ENCODE measurements around the gene ZNF654.
"Not testable (repeated sequence)": the region's sequence is repeated elsewhere in the genome, so short reads cannot be mapped to it uniquely, and the experiment has no call there.

The ZNF654 gene

DNA sequence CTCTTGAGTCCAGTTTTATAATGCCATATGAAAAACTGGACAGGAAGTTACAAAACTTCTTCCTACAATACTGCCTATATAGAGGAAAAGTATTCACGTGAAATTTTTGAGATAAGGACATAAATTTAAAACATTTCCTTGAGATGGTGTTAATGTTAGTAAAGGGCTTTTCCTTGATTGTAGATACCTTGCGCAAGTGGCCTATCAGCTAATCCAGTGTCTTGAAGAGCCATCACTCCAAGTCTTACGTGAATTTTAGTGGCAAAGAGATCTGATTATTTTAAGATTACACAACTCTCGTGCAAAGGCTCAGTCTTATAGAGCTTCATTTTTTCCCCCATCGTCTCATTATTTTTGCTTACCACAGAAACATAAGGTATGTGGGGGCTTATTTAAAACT lies 109.1 kb downstream of the ZNF654 start:
- Histone ChIP-seq H3K27ac (no peak overlapping the region), H3K4me3 (ENCODE audit: low read depth, low read length) (no peak overlapping the region), H3K27me3 (ENCODE audit: insufficient read depth, low read depth, severe bottlenecking) (no peaks in the 10 kb centered on the region), H3K36me3 (no peaks in the 10 kb centered on the region), H3K9me3 (ENCODE audit: severe bottlenecking) (no peaks in the 10 kb centered on the region)
- no peak for DNase-seq
- TF ChIP-seq, protein P1, sequence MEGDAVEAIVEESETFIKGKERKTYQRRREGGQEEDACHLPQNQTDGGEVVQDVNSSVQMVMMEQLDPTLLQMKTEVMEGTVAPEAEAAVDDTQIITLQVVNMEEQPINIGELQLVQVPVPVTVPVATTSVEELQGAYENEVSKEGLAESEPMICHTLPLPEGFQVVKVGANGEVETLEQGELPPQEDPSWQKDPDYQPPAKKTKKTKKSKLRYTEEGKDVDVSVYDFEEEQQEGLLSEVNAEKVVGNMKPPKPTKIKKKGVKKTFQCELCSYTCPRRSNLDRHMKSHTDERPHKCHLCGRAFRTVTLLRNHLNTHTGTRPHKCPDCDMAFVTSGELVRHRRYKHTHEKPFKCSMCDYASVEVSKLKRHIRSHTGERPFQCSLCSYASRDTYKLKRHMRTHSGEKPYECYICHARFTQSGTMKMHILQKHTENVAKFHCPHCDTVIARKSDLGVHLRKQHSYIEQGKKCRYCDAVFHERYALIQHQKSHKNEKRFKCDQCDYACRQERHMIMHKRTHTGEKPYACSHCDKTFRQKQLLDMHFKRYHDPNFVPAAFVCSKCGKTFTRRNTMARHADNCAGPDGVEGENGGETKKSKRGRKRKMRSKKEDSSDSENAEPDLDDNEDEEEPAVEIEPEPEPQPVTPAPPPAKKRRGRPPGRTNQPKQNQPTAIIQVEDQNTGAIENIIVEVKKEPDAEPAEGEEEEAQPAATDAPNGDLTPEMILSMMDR (IDR thresholded peaks at IDR 0.05; ENCODE audit: low read depth, low read length) = no peak

DNA sequence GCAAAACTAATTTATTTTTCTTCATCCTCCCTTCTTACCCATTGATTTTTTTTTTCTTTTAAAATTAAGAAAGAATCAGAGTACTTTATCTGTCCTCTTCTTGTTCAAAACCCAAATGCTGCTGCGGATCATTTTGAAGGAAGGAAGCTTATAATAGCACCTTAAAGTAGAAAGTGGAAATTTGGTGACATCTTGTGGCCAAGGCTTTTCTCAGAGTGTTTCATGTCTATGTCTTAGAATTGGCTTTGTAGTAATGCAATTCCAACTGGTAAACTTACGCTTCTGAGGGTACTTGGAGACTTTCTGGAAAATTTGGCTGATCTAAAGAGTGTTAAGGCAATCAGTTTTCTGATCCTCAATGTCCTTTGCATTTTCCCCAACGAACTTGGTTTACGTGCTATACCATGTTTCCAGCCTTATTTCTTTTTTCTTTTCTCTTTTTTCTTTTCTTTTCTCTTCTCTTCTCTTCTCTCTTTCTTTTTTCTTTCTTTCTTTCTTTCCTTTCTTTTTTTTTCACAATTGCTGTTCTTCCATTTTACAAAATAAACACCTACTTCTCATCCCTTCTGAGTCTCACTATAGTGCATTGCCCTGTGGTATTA lies 121.4 kb downstream of the ZNF654 start:
- TF ChIP-seq, protein P1 (IDR thresholded peaks at IDR 0.05; ENCODE audit: low read depth, low read length) = peak; percentile 18; the same call in 1 of the 2 replicates

DNA sequence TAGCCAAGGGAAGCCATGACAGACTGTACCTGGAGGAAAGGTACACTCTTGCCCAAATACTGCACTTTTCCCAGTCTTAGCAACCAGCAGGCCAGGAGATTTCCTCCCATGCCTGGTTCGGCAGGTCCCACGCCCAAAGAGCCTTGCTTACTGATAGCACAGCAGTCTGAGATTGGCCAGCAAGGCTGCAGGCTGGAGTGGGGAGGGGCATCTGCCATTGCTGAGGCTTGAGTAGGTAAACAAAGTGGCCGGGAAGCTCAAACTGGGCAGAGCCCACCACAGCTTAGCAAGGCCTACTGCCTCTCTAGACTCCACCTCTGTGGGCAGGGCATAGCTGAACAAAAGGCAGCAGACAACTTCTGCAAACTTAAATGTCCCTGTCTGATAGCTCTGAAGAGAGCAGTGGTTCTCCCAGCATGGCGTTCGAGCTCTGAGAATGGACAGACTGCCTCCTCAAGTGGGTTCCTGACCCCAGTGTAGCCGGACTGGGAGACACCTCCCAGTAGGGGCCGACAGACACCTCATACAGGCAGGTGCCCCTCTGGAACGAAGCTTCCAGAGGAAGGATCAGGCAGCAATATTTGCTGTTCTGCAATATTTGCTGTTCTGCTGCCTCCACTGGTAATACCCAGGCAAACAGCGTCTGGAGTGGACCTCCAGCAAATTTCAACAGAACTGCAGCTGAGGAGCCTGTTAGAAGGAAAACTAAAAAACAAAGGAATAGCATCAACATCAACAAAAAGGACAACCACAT lies 123.3 kb downstream of the ZNF654 start:
- not testable (repeated sequence) for H3K27ac ChIP-seq; H3K4me3 ChIP-seq (ENCODE audit: low read depth, low read length); DNase-seq; H3K27me3 ChIP-seq (ENCODE audit: insufficient read depth, low read depth, severe bottlenecking); H3K36me3 ChIP-seq; H3K9me3 ChIP-seq (ENCODE audit: severe bottlenecking)

More for the DNA sequence above, 121.4 kb downstream of the ZNF654 start:
- no peaks in the 10 kb centered on the region for H3K36me3 ChIP-seq
- peak; percentile 15 for DNase-seq
- no peak overlapping the region for H3K4me3 ChIP-seq (ENCODE audit: low read depth, low read length)
- H3K27me3 ChIP-seq (ENCODE audit: insufficient read depth, low read depth, severe bottlenecking) = no peaks in the 10 kb centered on the region
- no peak overlapping the region for H3K27ac ChIP-seq
- H3K9me3 ChIP-seq (ENCODE audit: severe bottlenecking) = no peaks in the 10 kb centered on the region

DNA sequence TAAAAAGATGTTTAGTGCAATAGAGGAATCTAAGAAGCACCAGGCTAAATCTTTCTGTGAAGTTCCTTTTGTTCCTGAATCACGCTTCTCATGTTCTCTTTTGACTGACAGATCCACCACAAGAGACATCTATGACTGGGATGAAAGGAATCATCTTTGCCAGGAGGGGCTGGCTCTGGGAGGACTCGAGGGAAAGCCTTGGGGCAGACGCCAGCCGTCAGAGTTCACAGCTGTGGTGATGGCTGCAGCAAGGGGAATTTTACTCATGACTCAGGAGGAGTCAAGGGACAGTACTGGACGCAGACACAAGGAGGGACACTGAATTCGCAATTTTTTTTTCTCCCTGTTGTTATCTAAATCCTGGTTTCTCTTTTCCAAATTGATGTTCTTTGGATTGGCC lies 129.4 kb downstream of the ZNF654 start:
- DNase-seq = no peak
- Histone ChIP-seq H3K27ac (no peak overlapping the region), H3K27me3 (ENCODE audit: insufficient read depth, low read depth, severe bottlenecking) (no peaks in the 10 kb centered on the region), H3K4me3 (ENCODE audit: low read depth, low read length) (no peak overlapping the region), H3K36me3 (no peaks in the 10 kb centered on the region), H3K9me3 (ENCODE audit: severe bottlenecking) (no peaks in the 10 kb centered on the region)
- TF ChIP-seq, protein P1 (IDR thresholded peaks at IDR 0.05; ENCODE audit: low read depth, low read length) = no peak

DNA sequence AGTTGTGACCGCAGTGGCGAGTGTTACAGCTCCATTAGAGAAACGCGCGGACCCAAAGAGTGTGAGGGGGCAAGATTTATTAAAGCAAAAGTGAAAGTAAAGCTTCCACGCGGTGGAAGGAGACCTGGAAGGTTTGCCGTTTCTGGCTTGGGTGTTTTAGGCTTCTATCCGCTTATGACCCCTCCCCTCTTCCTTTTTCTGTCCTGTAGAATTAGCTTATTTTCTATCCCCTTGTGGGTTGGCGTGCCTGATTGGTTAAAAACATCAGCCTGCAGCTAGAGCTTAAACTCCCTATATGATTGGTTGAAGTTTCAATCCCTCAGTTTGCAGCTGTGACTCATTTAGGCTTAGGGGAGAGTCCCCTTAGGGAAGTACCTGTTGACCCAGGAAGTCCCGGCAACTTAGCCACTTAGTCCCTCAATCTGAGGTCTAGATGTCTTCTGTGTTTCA lies 130.3 kb downstream of the ZNF654 start:
- H3K27ac ChIP-seq = no peak overlapping the region
- no peaks in the 10 kb centered on the region for H3K36me3 ChIP-seq
- TF ChIP-seq, protein P1 (IDR thresholded peaks at IDR 0.05; ENCODE audit: low read depth, low read length) = no peak
- no peak for DNase-seq
- H3K27me3 ChIP-seq (ENCODE audit: insufficient read depth, low read depth, severe bottlenecking) = no peaks in the 10 kb centered on the region
- no peak overlapping the region for H3K4me3 ChIP-seq (ENCODE audit: low read depth, low read length)
- no peaks in the 10 kb centered on the region for H3K9me3 ChIP-seq (ENCODE audit: severe bottlenecking)

DNA sequence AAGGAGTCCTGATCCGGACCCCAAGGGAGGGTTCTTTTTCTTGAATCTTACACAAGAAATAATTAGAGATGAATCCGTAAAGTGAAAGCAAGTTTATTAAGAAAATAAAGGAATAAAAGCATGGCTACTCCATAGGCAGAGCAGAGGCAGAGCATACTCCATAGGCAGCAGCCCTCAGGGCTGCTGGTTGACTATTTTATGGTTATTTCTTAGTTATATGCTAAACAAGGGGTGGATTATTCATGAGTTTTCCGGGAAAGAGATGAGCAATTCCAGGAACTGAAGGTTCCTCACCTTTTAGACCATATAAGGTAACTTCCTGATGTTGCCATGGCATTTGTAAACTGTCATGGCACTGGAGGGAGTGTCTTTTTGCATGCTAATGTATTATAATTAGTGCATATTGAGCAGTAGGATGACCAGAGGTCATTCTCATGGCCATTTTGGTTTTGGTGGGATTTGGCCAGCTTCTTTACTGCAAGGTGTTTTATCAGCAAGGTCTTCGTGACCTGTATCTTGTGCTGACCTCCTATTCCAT lies 132.9 kb downstream of the ZNF654 start:
- TF ChIP-seq, protein P1 (IDR thresholded peaks at IDR 0.05; ENCODE audit: low read depth, low read length) = no peak
- H3K9me3 ChIP-seq (ENCODE audit: severe bottlenecking) = no peaks in the 10 kb centered on the region
- no peak for DNase-seq
- H3K27me3 ChIP-seq (ENCODE audit: insufficient read depth, low read depth, severe bottlenecking) = no peaks in the 10 kb centered on the region
- H3K36me3 ChIP-seq = no peaks in the 10 kb centered on the region
- H3K27ac ChIP-seq = no peak overlapping the region
- H3K4me3 ChIP-seq (ENCODE audit: low read depth, low read length) = no peak overlapping the region
